ENCODE results near the gene RNASEH2B.

Gene RNASEH2B

DNA sequence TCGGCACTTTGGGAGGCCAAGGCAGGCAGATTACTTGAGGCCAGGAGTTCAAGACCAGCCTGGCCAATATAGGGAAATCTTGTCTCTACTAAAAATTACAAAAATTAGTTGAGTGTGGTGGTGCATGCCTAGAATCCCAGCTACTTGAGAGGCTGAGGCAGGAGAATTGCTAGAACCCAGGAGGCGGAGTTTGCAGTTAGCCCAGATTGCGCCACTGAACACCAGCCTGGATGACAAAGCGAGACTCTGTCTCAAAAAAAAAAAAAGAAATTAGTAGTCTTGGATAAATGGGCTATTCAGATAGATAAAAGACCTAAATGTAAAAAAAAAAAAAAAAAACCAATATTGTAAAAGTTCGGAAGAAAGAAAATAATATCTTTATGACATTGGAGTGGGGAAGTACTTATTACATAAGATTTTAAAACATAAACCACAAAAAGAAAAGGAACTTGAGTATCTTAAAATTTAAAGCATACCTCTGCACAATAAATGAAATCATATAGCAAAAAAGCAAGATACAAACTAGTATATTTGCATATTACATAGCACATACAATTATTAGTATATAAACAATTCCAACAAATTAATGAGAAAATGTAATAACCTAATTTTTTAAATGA, 26.7 kb upstream of the RNASEH2B start:
- Histone ChIP-seq H3K36me3 (replicated peaks; ENCODE audit: insufficient read depth, low read length) (no peaks in the 10 kb centered on the region), H2AFZ (ENCODE audit: low read length) (no peak overlapping the region), H3K27me3 (replicated peaks; ENCODE audit: insufficient read depth, low read length) (no peaks in the 10 kb centered on the region), H3K79me2 (ENCODE audit: low read length) (no peaks in the 10 kb centered on the region), H4K20me1 (ENCODE audit: insufficient read depth, low read length) (no peaks in the 10 kb centered on the region), H3K4me3 (ENCODE audit: low read length) (no peak overlapping the region), H3K4me2 (ENCODE audit: low read depth, low read length) (no peak overlapping the region), H3F3A (ENCODE audit: insufficient read depth, low read length) (no peaks in the 10 kb centered on the region), H3K9ac (ENCODE audit: low read length) (no peak overlapping the region), H3K4me1 (ENCODE audit: low read length) (no peaks in the 10 kb centered on the region), H3K9me2 (replicated peaks; ENCODE audit: insufficient read depth, low read length) (no peaks in the 10 kb centered on the region), H3K27ac (ENCODE audit: low read length) (no peak overlapping the region), H3K9me3 (replicated peaks; ENCODE audit: insufficient read depth, low read length) (no peaks in the 10 kb centered on the region)
- TF ChIP-seq EZH2 (optimal IDR thresholded peaks at IDR 0.05; ENCODE audit: low read depth, low read length) = no peak
- TF ChIP-seq EZH2phosphoT487 (IDR thresholded peaks at IDR 0.05; ENCODE audit: low read length) = no peak
- TF ChIP-seq, protein P1, sequence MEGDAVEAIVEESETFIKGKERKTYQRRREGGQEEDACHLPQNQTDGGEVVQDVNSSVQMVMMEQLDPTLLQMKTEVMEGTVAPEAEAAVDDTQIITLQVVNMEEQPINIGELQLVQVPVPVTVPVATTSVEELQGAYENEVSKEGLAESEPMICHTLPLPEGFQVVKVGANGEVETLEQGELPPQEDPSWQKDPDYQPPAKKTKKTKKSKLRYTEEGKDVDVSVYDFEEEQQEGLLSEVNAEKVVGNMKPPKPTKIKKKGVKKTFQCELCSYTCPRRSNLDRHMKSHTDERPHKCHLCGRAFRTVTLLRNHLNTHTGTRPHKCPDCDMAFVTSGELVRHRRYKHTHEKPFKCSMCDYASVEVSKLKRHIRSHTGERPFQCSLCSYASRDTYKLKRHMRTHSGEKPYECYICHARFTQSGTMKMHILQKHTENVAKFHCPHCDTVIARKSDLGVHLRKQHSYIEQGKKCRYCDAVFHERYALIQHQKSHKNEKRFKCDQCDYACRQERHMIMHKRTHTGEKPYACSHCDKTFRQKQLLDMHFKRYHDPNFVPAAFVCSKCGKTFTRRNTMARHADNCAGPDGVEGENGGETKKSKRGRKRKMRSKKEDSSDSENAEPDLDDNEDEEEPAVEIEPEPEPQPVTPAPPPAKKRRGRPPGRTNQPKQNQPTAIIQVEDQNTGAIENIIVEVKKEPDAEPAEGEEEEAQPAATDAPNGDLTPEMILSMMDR (IDR thresholded peaks at IDR 0.05; ENCODE audit: low read length) = no peak
- DNase-seq = no peak

DNA sequence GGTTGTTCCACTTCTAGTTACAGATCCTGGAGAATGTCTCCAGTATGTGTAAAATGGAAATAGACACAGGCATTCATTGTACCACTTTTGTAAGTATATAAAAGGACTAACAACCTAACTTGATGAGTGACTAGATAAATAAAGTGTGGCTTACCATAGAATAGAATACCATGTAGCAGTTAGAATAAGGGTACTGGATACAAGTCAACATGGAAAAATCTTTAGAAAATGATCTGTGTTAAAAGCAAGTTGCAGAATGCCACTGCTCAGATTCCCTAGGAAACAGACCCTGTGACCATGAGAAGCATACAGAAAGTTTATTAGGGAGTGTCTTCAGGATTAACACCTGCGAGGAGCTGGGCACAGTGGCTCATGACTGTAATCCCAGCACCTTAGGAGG, 25.9 kb upstream of the RNASEH2B start:
- Histone ChIP-seq H3K27ac (ENCODE audit: low read length) (no peak overlapping the region), H3K4me2 (ENCODE audit: low read depth, low read length) (no peak overlapping the region), H4K20me1 (ENCODE audit: insufficient read depth, low read length) (no peaks in the 10 kb centered on the region), H3K9ac (ENCODE audit: low read length) (no peak overlapping the region), H2AFZ (ENCODE audit: low read length) (no peak overlapping the region), H3K4me3 (ENCODE audit: low read length) (no peak overlapping the region), H3K9me2 (replicated peaks; ENCODE audit: insufficient read depth, low read length) (no peaks in the 10 kb centered on the region), H3K36me3 (replicated peaks; ENCODE audit: insufficient read depth, low read length) (no peaks in the 10 kb centered on the region), H3K9me3 (replicated peaks; ENCODE audit: insufficient read depth, low read length) (no peaks in the 10 kb centered on the region), H3F3A (ENCODE audit: insufficient read depth, low read length) (no peaks in the 10 kb centered on the region), H3K79me2 (ENCODE audit: low read length) (no peaks in the 10 kb centered on the region), H3K4me1 (ENCODE audit: low read length) (peaks cover 5% of the 10 kb centered on the region; the same call in 1 of the 2 replicates), H3K27me3 (replicated peaks; ENCODE audit: insufficient read depth, low read length) (no peaks in the 10 kb centered on the region)
- TF ChIP-seq, protein P1 (IDR thresholded peaks at IDR 0.05; ENCODE audit: low read length) = no peak
- TF ChIP-seq EZH2phosphoT487 (IDR thresholded peaks at IDR 0.05; ENCODE audit: low read length) = no peak
- no peak for TF ChIP-seq EZH2 (optimal IDR thresholded peaks at IDR 0.05; ENCODE audit: low read depth, low read length)
- no peak for DNase-seq

DNA sequence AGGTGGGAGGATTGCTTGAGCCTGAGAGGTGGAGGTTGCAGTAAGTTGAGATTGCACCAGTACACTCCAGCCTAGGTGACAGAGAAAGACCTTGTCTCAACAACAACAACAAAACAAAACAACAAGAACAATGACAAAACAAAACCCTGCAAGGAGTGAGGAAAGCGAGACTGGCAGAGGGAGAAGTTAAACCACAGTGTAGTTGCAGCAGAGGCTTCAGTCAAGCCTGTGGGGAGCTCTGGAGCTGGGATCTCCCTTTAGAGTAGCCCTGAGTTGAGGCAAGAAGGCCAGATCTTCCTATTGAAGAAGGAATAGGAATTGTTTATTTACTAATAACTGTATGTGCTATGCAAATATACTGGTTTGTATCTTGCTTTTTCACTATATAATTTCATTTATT, 25.3 kb upstream of the RNASEH2B start:
- Histone ChIP-seq H3K4me1 (ENCODE audit: low read length) (peaks cover 10% of the 10 kb centered on the region), H3K36me3 (replicated peaks; ENCODE audit: insufficient read depth, low read length) (no peaks in the 10 kb centered on the region), H2AFZ (ENCODE audit: low read length) (no peak overlapping the region), H3K27me3 (replicated peaks; ENCODE audit: insufficient read depth, low read length) (no peaks in the 10 kb centered on the region), H3K4me2 (ENCODE audit: low read depth, low read length) (no peak overlapping the region), H3K9me2 (replicated peaks; ENCODE audit: insufficient read depth, low read length) (no peaks in the 10 kb centered on the region), H3K4me3 (ENCODE audit: low read length) (no peak overlapping the region), H3K27ac (ENCODE audit: low read length) (no peak overlapping the region), H3K9me3 (replicated peaks; ENCODE audit: insufficient read depth, low read length) (no peaks in the 10 kb centered on the region), H3K79me2 (ENCODE audit: low read length) (no peaks in the 10 kb centered on the region), H4K20me1 (ENCODE audit: insufficient read depth, low read length) (no peaks in the 10 kb centered on the region), H3K9ac (ENCODE audit: low read length) (no peak overlapping the region), H3F3A (ENCODE audit: insufficient read depth, low read length) (0 out of 2 replicates have a peak, but pooled peaks cover 4% of the 10 kb centered on the region)
- DNase-seq = no peak
- TF ChIP-seq, protein P1 (IDR thresholded peaks at IDR 0.05; ENCODE audit: low read length) = no peak
- no peak for TF ChIP-seq EZH2 (optimal IDR thresholded peaks at IDR 0.05; ENCODE audit: low read depth, low read length)
- TF ChIP-seq EZH2phosphoT487 (IDR thresholded peaks at IDR 0.05; ENCODE audit: low read length) = no peak

All from MM.1S (cell line).